ENCODE results near the gene TNFSF12. TPM values are rescaled to one million over a fixed set of nuclear protein-coding genes. Genes with fewer than 3 reads are reported as not detected.

TNFSF12 gene
- total and polyA plus RNA-seq, 11 donors = 19.6 to 49.5 (median 35.1) TPM

- H3K4me3 ChIP-seq = peak overlapping the region in 9 of 12 donors; percentile 14 to 69 (median 38)
- H3K27me3 ChIP-seq = no peaks in the 10 kb centered on the region
- H3K9me3 ChIP-seq = no peaks in the 10 kb centered on the region
- DNase-seq = peak in 1 of 5 donors; percentile 21
- peaks cover 4 to 86% (median 40%) of the 10 kb centered on the region in 12 donors for H3K4me1 ChIP-seq
- intact Hi-C loops (cut with DNase I) = loop anchor here in 4 of 10 donors (5.0 to 10.0 kb wide), 3 partner anchors 106 to 229 kb away; partner anchors contain the start of genes KCTD11 (in 3 of the 4), TMEM95 (in 2 of the 4), TP53 (in 1 of the 4) and WRAP53 (in 1 of the 4)
- peaks cover 0 to 49% (median 33%) of the 10 kb centered on the region in 9 donors for H3K36me3 ChIP-seq
- no peak for ATAC-seq
- 81 to 87% (median 84%) methylated on average over 23 of the region's 23 CpGs for WGBS, 4 donors
- TF ChIP-seq CTCF (IDR thresholded peaks at IDR 0.05) (no peak), POLR2A (IDR thresholded peaks at IDR 0.05) (no peak)
- peak overlapping the region in 8 of 12 donors; percentile 41 to 96 (median 82) for H3K27ac ChIP-seq
These were observed 32.0 kb downstream of the TNFSF12 start for GRCh38 chr17:7580604-7581575.

- Histone ChIP-seq H3K4me1 (peaks cover 4 to 75% (median 38%) of the 10 kb centered on the region in 12 donors), H3K27ac (peak overlapping the region; percentile 88 to 98 (median 94)), H3K27me3 (no peaks in the 10 kb centered on the region), H3K9me3 (no peaks in the 10 kb centered on the region), H3K36me3 (peaks cover 0 to 39% (median 26%) of the 10 kb centered on the region in 9 donors), H3K4me3 (peak overlapping the region in 11 of 12 donors; percentile 8 to 77 (median 67))
- DNase-seq (peak in 1 of 5 donors; percentile 56), ATAC-seq (no peak)
- TF ChIP-seq POLR2A (IDR thresholded peaks at IDR 0.05) (no peak), CTCF (IDR thresholded peaks at IDR 0.05) (no peak)
- 84 to 88% (median 87%) methylated on average over 7 to 36 of the region's 36 CpGs for WGBS, 4 donors
- intact Hi-C loops (cut with DNase I) = loop anchor here in 4 of 10 donors (5.0 to 10.0 kb wide), 3 partner anchors 105 to 230 kb away; partner anchors contain the start of genes KCTD11 (in 3 of the 4), TMEM95 (in 2 of the 4), TP53 (in 1 of the 4) and WRAP53 (in 1 of the 4)
These were observed 33.8 kb downstream of the TNFSF12 start for GRCh38 chr17:7582396-7583252.

- Histone ChIP-seq H3K4me3 (peak within 1 kb of the TSS; percentile 41 to 77 (median 67)), H3K27me3 (no peaks in the 10 kb centered on the region), H3K4me1 (peaks cover 4 to 75% (median 43%) of the 10 kb centered on the region in 12 donors), H3K36me3 (peaks cover 0 to 38% (median 19%) of the 10 kb centered on the region in 9 donors), H3K27ac (peak within 1 kb of the TSS; percentile 88 to 98 (median 94)), H3K9me3 (no peaks in the 10 kb centered on the region)
- 2 to 14% (median 9%) methylated on average over 44 to 69 of the region's 69 CpGs for WGBS, 4 donors
- peak; percentile 84 to 93 (median 87) for ATAC-seq
- peak in 2 of 12 donors; percentile 3 to 18 for TF ChIP-seq CTCF (IDR thresholded peaks at IDR 0.05)
- TF ChIP-seq POLR2A (IDR thresholded peaks at IDR 0.05) = peak in 1 of 2 donors; percentile 32
- intact Hi-C loops (cut with DNase I) = loop anchor here in 4 of 10 donors (5.0 to 10.0 kb wide), 3 partner anchors 104 to 231 kb away; partner anchors contain the start of genes KCTD11 (in 3 of the 4), TMEM95 (in 2 of the 4), TP53 (in 1 of the 4) and WRAP53 (in 1 of the 4)
- DNase-seq = peak; percentile 97 to 99 (median 98)
These were observed 34.6 kb downstream of the TNFSF12 start, which contains the start of gene MPDU1 for GRCh38 chr17:7583253-7584109. Gene MPDU1, plus strand, starts transcription at chr17:7583852. Its CDS starts 11 bp downstream, at chr17:7583863.

Measured in heart left ventricle (tissue), 16 donors.